ENCODE measurements around the gene EXOC4. TPM values are rescaled to one million over a fixed set of nuclear protein-coding genes. Genes with fewer than 3 reads are reported as not detected.
"Not testable (repeated sequence)": the region's sequence is repeated elsewhere in the genome, so short reads cannot be mapped to it uniquely, and the experiment has no call there.

The EXOC4 gene
- total RNA-seq, 2 experiments from 2014 or later = 51.9 to 90.1 TPM

- CTCF ChIA-PET = no interaction called here
- no peak for ATAC-seq
- H3K9me3 Mint-ChIP-seq (ENCODE audit: low read depth) = no peaks in the 10 kb centered on the region
- peaks cover 3% of the 10 kb centered on the region for H3K36me3 Mint-ChIP-seq (ENCODE audit: low read depth)
- H3K27ac Mint-ChIP-seq = no peak overlapping the region
- no peaks in the 10 kb centered on the region for H3K27me3 Mint-ChIP-seq
- DNase-seq = no peak
- POLR2A ChIA-PET = no interaction called here
- H3K4me1 Mint-ChIP-seq = no peaks in the 10 kb centered on the region
- H3K4me3 Mint-ChIP-seq = no peak overlapping the region
- intact Hi-C loops (cut with DNase I, micrococcal nuclease) = no loop called here
Observed at GRCh38 chr7:133614251-133614650, 361.4 kb downstream of the EXOC4 start.

- DNase-seq (no peak), ATAC-seq (no peak)
- intact Hi-C loops (cut with DNase I, micrococcal nuclease) = no loop called here
- Mint-ChIP-seq H3K9me3 (ENCODE audit: low read depth) (no peaks in the 10 kb centered on the region), H3K27me3 (no peaks in the 10 kb centered on the region), H3K4me1 (no peaks in the 10 kb centered on the region), H3K4me3 (no peak overlapping the region), H3K36me3 (ENCODE audit: low read depth) (no peaks in the 10 kb centered on the region), H3K27ac (no peak overlapping the region)
- POLR2A ChIA-PET = no interaction called here
- CTCF ChIA-PET = no interaction called here
Observed at GRCh38 chr7:133618970-133619369, 366.1 kb downstream of the EXOC4 start.

GRCh38 chr7:133619491-133619890, 366.6 kb downstream of the EXOC4 start:
- H3K4me3 Mint-ChIP-seq = no peak overlapping the region
- no peaks in the 10 kb centered on the region for H3K27me3 Mint-ChIP-seq
- ChIA-PET CTCF (no interaction called here), POLR2A (no interaction called here)
- no peak overlapping the region for H3K27ac Mint-ChIP-seq
- intact Hi-C loops (cut with DNase I, micrococcal nuclease) = no loop called here
- no peak for DNase-seq
- no peak for ATAC-seq
- H3K4me1 Mint-ChIP-seq = no peaks in the 10 kb centered on the region
- no peaks in the 10 kb centered on the region for H3K36me3 Mint-ChIP-seq (ENCODE audit: low read depth)
- H3K9me3 Mint-ChIP-seq (ENCODE audit: low read depth) = no peaks in the 10 kb centered on the region

DNA sequence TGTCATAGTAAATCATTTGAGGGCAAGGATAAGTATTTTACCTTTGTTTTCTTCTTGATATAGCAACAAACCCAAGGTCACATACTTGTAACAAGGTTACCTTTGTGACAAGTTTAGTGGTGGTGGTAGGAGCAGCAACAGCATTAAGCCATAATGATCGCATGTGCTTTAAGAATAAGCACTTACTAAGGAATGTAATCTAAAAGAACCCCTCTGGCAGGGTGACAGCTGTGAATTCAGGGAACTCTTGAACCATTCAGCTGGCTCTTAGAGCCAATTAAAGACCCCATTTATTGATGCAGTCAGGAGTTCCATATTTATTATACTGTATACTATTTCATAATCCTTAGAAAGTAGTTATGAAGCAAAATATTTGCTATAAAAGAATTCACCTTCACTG, 370.8 kb downstream of the EXOC4 start:
- ATAC-seq (no peak), DNase-seq (no peak)
- H3K9me3 Mint-ChIP-seq (ENCODE audit: low read depth) = peaks cover 2% of the 10 kb centered on the region
- H3K4me1 Mint-ChIP-seq = no peaks in the 10 kb centered on the region
- ChIA-PET POLR2A (interaction anchor here (0.6 kb wide), 1 partner anchor 22 kb away, joined by 13 read pairs; no protein-coding TSS in a partner anchor), CTCF (no interaction called here)
- H3K27me3 Mint-ChIP-seq = no peaks in the 10 kb centered on the region
- H3K4me3 Mint-ChIP-seq = no peak overlapping the region
- H3K36me3 Mint-ChIP-seq (ENCODE audit: low read depth) = peaks cover 14% of the 10 kb centered on the region
- intact Hi-C loops (cut with DNase I, micrococcal nuclease) = no loop called here
- H3K27ac Mint-ChIP-seq = no peak overlapping the region

DNA sequence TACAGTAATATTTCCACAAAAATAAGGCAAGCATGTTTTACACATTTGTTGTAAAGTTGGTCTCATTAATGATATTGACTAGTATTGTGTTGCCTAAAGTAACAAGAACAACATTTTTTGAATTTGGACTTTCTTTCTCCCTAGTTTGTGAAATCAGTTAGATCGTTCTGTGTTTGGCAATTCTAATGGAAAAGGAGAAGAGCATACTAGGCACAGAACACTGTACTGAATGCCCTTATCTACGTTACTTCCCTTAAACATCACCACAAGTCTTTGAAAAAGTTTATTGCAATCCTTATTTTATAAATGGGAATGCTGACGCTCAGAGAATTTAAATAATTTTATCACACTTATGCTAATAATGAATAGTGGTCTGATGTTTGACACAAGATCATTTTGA, 372.2 kb downstream of the EXOC4 start:
- DNase-seq (no peak), ATAC-seq (no peak)
- no peak overlapping the region for H3K4me3 Mint-ChIP-seq
- H3K9me3 Mint-ChIP-seq (ENCODE audit: low read depth) = peaks cover 2% of the 10 kb centered on the region
- H3K27ac Mint-ChIP-seq = no peak overlapping the region
- no peaks in the 10 kb centered on the region for H3K4me1 Mint-ChIP-seq
- intact Hi-C loops (cut with DNase I, micrococcal nuclease) = no loop called here
- CTCF ChIA-PET = no interaction called here
- H3K36me3 Mint-ChIP-seq (ENCODE audit: low read depth) = peaks cover 23% of the 10 kb centered on the region
- POLR2A ChIA-PET = no interaction called here
- no peaks in the 10 kb centered on the region for H3K27me3 Mint-ChIP-seq

GRCh38 chr7:133629701-133630100, 376.8 kb downstream of the EXOC4 start:
- POLR2A ChIA-PET = no interaction called here
- H3K4me1 Mint-ChIP-seq = no peaks in the 10 kb centered on the region
- no peak overlapping the region for H3K4me3 Mint-ChIP-seq
- no peak for ATAC-seq
- DNase-seq = no peak
- no peak overlapping the region for H3K27ac Mint-ChIP-seq
- peaks cover 44% of the 10 kb centered on the region for H3K36me3 Mint-ChIP-seq (ENCODE audit: low read depth)
- H3K9me3 Mint-ChIP-seq (ENCODE audit: low read depth) = peaks cover 4% of the 10 kb centered on the region
- intact Hi-C loops (cut with DNase I, micrococcal nuclease) = no loop called here
- CTCF ChIA-PET = no interaction called here
- no peaks in the 10 kb centered on the region for H3K27me3 Mint-ChIP-seq

DNA sequence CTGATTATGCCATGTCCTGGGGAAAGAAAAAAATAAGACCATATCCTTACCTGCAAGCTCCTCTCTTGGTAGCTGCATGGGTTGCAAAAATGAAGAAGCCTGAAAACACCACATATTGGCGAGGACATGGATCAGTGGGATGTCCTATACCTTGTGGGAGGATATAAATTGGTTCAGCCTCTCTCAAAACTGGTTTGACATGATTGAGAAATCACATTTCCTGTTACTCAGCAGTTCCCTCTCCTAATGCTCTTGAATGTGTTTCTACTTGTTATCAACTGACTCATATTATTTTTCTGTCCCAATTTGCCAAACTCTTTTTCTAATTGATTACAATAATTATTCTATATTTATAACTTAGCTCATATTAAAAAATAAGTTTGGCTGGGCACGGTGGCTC, 380.2 kb downstream of the EXOC4 start:
- Mint-ChIP-seq H3K27me3 (no peaks in the 10 kb centered on the region), H3K27ac (no peak overlapping the region), H3K9me3 (ENCODE audit: low read depth) (peaks cover 2% of the 10 kb centered on the region), H3K4me3 (no peak overlapping the region), H3K4me1 (no peaks in the 10 kb centered on the region), H3K36me3 (ENCODE audit: low read depth) (peaks cover 36% of the 10 kb centered on the region)
- POLR2A ChIA-PET = no interaction called here
- DNase-seq = no peak
- intact Hi-C loops (cut with DNase I, micrococcal nuclease) = no loop called here
- CTCF ChIA-PET = no interaction called here
- ATAC-seq = no peak

GRCh38 chr7:133635541-133635940, 382.7 kb downstream of the EXOC4 start:
- intact Hi-C loops (cut with DNase I, micrococcal nuclease) = no loop called here
- Mint-ChIP-seq H3K27me3 (no peaks in the 10 kb centered on the region), H3K9me3 (ENCODE audit: low read depth) (peaks cover 2% of the 10 kb centered on the region), H3K36me3 (ENCODE audit: low read depth) (peaks cover 19% of the 10 kb centered on the region), H3K27ac (no peak overlapping the region), H3K4me3 (no peak overlapping the region), H3K4me1 (no peaks in the 10 kb centered on the region)
- ChIA-PET CTCF (no interaction called here), POLR2A (no interaction called here)
- ATAC-seq (no peak), DNase-seq (no peak)

- Mint-ChIP-seq H3K36me3 (ENCODE audit: low read depth) (peaks cover 5% of the 10 kb centered on the region), H3K4me1 (no peaks in the 10 kb centered on the region), H3K27ac (no peak overlapping the region), H3K9me3 (ENCODE audit: low read depth) (peaks cover 6% of the 10 kb centered on the region), H3K27me3 (no peaks in the 10 kb centered on the region), H3K4me3 (no peak overlapping the region)
- CTCF ChIA-PET = no interaction called here
- POLR2A ChIA-PET = no interaction called here
- DNase-seq = no peak
- intact Hi-C loops (cut with DNase I, micrococcal nuclease) = no loop called here
- ATAC-seq = no peak
Observed at GRCh38 chr7:133638857-133639256, 386.0 kb downstream of the EXOC4 start.

- DNase-seq = no peak
- H3K4me1 Mint-ChIP-seq = no peaks in the 10 kb centered on the region
- peaks cover 5% of the 10 kb centered on the region for H3K36me3 Mint-ChIP-seq (ENCODE audit: low read depth)
- H3K4me3 Mint-ChIP-seq = no peak overlapping the region
- H3K27me3 Mint-ChIP-seq = no peaks in the 10 kb centered on the region
- no peak overlapping the region for H3K27ac Mint-ChIP-seq
- H3K9me3 Mint-ChIP-seq (ENCODE audit: low read depth) = peaks cover 6% of the 10 kb centered on the region
- ATAC-seq = no peak
- POLR2A ChIA-PET = no interaction called here
- CTCF ChIA-PET = no interaction called here
- intact Hi-C loops (cut with DNase I, micrococcal nuclease) = no loop called here
Observed at GRCh38 chr7:133641436-133641835, 388.6 kb downstream of the EXOC4 start.

DNA sequence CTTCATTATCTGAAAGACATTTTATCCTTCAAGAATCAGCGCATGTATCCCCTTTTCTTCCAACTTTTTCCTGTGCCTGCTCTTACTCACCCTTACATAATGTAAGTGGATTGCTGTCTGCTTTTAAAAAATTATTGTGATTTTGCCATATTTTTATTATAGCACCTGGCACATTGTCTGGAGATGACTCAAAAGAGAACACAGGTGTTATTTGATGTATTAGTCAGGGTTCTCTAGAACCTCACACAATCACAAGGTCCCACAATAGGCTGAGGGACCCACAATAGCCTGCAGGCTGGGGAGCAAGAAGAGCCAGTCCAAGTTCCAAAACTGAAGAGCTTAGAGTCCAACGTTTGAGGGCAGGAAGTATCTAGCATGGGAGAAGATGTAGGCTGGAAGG, 390.0 kb downstream of the EXOC4 start:
- ChIA-PET CTCF (no interaction called here), POLR2A (no interaction called here)
- Mint-ChIP-seq H3K9me3 (ENCODE audit: low read depth) (peaks cover 6% of the 10 kb centered on the region), H3K4me1 (no peaks in the 10 kb centered on the region), H3K4me3 (no peak overlapping the region), H3K27me3 (no peaks in the 10 kb centered on the region), H3K36me3 (ENCODE audit: low read depth) (peaks cover 5% of the 10 kb centered on the region), H3K27ac (no peak overlapping the region)
- intact Hi-C loops (cut with DNase I, micrococcal nuclease) = no loop called here
- no peak for DNase-seq
- ATAC-seq = no peak

GRCh38 chr7:133643652-133644051, 390.8 kb downstream of the EXOC4 start:
- H3K27ac Mint-ChIP-seq; CTCF ChIA-PET; H3K27me3 Mint-ChIP-seq; intact Hi-C loops (cut with DNase I, micrococcal nuclease); H3K9me3 Mint-ChIP-seq (ENCODE audit: low read depth); POLR2A ChIA-PET; DNase-seq; H3K4me3 Mint-ChIP-seq; ATAC-seq; H3K36me3 Mint-ChIP-seq (ENCODE audit: low read depth); H3K4me1 Mint-ChIP-seq: not testable (repeated sequence)

DNA sequence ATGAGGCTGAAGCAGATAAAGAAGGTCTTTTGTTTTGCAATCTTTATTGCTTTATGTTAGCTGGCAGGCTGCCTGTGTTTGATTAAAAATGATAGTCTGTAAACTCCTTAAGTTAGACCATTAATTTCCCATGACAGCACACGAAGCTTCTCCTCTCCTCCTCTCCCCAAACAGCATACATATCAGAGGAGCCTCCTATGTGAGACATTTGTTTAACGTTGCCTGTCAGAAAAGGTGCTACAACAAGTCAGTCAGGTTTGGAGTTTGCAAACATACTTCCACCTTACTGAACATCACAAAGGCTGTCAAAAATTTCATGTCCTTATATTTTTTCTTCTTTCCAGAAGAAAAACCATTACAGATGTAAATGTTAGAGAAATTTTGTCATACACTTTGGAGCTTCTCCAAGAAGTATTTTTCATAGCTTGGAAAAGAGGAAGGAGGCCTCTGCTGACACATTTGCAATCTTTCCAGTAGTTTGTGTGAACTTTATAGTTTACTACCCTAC, 393.1 kb downstream of the EXOC4 start:
- Mint-ChIP-seq H3K27me3 (no peaks in the 10 kb centered on the region), H3K27ac (no peak overlapping the region), H3K36me3 (ENCODE audit: low read depth) (peaks cover 3% of the 10 kb centered on the region), H3K9me3 (ENCODE audit: low read depth) (peaks cover 6% of the 10 kb centered on the region), H3K4me1 (no peaks in the 10 kb centered on the region), H3K4me3 (no peak overlapping the region)
- intact Hi-C loops (cut with DNase I, micrococcal nuclease) = no loop called here
- CTCF ChIA-PET = no interaction called here
- DNase-seq (no peak), ATAC-seq (no peak)
- POLR2A ChIA-PET = no interaction called here

All from activated CD4-positive, alpha-beta T cell treated with anti-CD3 and anti-CD28 coated beads for 36 hours (primary cell).